Measurements from ENCODE around the gene ADGRL3.
A peak's percentile ranks its signal among the peaks of the same experiment; 100 is the strongest.
"Not testable (repeated sequence)": the region's sequence is repeated elsewhere in the genome, so short reads cannot be mapped to it uniquely, and the experiment has no call there.

The ADGRL3 gene

GRCh38 chr4:61493470-61493869 lies 293.3 kb downstream of the ADGRL3 start:
- DNase-seq (ENCODE audit: low spot score) = no peak

DNA sequence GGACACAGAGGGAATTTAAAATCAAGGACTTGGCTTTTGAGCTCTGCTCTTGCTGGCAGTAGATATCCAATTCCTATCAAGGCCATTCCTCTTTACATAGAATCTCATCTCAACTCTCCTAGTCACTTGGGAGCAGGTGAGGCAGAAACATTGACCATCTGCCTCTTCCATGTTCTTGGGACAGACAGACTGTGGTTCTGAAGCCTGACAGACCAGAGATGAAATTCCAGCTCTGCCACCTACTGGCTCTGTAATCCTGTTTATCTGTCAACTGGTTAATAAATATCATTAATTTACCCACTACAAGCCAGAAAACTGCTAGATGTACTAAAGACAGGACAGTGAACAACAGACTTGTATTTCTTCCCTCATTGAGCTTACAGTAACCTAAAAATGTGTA lies 300.8 kb downstream of the ADGRL3 start:
- DNase-seq (ENCODE audit: low spot score) = peak; percentile 14

DNA sequence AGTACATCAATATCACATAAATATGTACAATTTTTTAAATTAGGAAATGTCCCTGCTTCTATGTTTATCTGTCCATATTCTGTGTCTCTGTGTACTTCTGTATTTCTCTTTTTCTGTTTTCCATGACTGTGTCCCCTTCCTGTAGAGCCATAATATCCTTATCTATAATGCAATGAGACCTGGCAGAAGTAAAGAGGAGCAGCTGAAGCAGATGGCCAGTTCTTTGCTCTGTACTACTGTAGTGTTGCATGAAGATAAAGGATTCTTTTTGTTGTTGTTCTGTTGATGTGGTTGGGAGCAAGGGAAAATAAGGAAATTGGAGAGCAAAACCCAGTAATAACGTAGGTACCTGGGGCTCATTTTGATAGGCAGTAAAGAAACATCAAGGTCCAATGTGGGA lies 301.7 kb downstream of the ADGRL3 start:
- DNase-seq (ENCODE audit: low spot score) = no peak

- no peak for DNase-seq (ENCODE audit: low spot score)
Observed at GRCh38 chr4:61505773-61506685, 305.9 kb downstream of the ADGRL3 start.

GRCh38 chr4:61507091-61507490 lies 307.0 kb downstream of the ADGRL3 start:
- no peak for DNase-seq (ENCODE audit: low spot score)

DNA sequence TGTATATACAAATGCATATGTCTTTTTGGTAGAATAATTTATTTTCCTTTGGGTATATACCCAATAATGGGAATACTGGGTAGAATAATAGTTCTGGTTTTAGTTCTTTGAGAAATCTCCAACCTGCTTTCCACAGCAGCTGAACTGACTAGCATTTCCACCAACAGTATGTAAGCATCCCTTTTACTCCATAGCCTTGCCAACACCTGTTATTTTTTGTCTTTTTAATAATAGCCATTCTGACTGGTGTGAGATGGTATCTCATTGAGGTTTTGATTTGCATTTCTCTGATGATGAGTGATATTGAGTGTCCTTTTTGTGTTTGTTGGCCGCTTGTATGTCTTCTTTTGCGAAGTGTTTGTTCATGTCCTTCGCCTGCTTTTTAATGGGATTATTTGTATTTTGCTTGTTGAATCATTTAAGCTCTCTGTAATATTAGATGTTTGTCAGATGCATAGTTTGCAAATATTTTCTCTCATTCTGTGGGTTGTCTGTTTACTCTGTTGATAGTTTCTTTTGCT lies 309.7 kb downstream of the ADGRL3 start:
- not testable (repeated sequence) for DNase-seq (ENCODE audit: low spot score)

DNA sequence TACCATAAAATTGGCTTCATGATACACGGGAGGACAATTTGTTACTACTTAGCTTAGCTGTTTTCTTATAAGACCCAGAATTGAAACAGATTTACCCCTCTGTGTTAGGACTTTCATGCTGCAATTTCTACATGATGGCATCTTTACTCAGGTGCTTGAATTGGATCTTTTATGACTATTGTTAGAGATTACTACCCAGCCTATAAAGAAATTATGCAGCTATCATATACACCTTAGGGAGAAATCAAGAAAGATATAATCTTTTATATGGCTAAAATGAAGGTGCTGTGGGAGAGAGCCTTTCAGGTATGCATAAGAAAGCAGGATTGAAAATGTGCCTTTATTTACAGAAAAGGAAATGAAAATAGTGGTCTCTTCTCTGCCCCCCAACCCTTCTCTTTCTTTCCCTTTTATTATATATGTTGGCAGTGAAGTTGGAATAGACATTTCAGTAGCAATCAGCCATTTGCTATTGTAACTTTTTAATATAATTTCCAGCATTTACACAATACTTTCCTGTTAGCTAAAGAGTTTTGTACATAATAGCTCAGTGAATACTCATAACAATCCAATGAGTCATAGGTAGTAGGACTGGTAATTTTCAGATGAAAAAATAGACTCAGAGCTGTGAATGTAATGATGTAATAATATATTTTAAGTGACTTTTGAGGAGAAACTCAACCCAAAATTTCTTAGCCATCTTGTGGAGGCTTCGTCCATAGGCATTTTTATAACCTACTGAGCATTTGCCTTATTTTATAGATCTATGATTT lies 311.8 kb downstream of the ADGRL3 start:
- DNase-seq (ENCODE audit: low spot score) = peak; percentile 54

DNA sequence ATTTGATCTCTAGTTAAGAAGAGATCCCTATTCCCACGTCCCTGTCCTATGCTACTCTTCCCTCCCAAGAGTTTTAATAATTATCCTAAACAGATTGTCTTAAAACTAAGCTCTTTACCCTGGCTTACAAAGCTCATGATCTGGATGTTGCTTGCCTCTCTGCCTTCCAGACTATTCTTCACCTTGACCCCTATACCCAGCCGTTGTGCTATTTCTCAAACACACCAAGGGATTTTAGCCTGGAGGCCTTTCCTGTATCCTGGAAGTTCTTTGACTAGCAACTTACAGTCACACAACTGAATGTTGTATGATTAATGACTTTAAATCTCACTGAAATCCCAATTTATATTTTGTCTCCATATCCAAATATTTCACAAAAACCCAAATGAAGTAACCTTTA lies 314.9 kb downstream of the ADGRL3 start:
- DNase-seq (ENCODE audit: low spot score) = no peak

GRCh38 chr4:61517144-61517543 lies 317.0 kb downstream of the ADGRL3 start:
- DNase-seq (ENCODE audit: low spot score) = no peak

DNA sequence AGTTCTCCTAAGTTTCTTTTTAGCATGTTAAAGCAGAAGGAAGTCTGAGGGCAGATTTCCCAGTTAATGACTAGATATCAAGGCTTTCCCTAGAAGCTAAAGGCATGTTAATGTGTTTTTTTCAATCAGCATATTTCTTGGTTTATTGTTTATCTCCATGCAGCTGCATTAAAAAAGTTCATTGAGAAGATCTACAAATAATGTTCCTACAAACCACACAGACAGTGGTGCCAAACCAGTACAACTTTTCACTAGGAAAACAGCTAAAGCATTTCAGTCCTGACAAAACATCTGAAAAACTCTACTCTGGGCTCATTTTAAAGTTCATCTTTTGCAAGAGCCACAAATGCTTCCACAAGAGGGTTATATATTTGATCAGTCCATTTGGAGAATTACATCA lies 320.0 kb downstream of the ADGRL3 start:
- DNase-seq (ENCODE audit: low spot score) = no peak

DNA sequence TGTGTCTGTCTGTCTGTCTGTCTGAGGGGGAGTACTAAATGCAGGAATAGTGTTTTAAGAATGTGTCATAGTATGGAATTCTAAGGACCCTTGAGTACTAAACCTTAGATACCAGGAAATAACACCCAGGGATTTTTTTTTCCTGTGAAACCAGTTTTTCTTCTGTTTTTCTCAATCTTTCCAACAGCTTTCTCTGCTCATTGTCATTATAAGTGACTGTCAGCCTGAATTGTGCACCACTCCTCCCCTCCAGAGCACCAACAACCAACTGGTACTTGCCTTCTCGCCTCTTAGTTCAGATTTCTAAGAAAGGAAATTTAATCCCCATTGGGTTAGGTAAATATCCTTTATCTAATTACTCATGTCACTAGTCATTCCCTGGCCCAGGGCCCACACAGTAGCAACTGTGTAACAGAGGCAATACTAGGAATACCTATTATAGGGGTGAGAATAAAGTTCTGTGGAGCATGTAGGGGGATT lies 320.6 kb downstream of the ADGRL3 start:
- peak; percentile 59 for DNase-seq (ENCODE audit: low spot score)

DNA sequence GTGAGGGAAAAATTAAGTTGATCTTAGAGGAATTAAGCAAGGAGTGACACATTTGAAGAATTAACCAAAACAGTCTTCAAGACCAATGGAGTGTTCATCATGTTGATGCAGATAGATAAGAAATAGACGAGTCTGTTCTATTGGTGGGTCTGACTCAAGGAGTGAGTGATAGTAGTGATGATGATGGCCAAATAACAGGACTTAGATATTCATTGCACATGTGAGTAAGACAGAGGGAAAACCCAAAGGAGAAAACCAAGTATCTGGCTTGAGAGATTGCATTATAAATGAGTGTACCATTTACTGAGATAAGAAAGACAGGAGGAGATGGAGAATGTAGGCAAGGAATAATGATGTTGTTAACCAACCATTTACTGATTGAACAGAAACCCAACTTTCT lies 321.3 kb downstream of the ADGRL3 start:
- peak; percentile 18 for DNase-seq (ENCODE audit: low spot score)

DNA sequence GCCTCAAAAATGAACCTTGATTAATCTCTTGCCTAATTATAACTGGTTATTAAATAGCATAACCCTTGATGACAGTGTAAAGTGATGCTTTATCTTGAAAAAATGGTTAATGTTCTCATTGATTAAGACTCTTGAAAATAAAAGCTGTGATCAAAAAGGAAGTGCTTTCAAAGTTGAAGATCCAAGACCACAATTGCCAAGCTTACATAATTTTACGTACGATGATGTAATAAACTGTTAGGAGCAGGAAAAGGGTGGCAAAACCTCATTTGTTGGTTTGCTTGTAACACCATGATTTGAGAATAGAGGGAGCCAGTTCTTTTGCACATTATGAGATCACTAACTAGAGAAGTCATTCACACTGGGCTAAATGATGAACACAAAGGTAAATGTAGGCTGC lies 322.2 kb downstream of the ADGRL3 start:
- no peak for DNase-seq (ENCODE audit: low spot score)

DNA sequence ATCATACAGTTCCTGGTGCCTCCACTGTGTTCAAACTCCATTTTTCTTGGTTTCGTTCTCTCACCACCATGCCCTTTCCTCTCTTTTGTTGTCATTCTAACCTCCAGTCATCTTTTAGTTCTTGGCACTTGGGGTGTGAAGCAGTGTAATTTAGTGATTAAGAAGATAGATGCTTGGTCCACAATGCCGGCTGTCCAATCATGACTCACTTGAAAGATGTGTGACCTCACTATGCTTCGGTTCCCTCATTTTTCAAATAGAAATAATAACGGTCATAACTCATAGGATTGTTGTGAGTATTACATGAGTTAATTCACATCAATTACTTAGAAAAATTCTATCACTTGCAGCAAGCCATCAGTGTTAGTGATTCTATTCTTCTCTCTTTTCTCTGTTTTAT lies 327.8 kb downstream of the ADGRL3 start:
- peak; percentile 37 for DNase-seq (ENCODE audit: low spot score)

DNA sequence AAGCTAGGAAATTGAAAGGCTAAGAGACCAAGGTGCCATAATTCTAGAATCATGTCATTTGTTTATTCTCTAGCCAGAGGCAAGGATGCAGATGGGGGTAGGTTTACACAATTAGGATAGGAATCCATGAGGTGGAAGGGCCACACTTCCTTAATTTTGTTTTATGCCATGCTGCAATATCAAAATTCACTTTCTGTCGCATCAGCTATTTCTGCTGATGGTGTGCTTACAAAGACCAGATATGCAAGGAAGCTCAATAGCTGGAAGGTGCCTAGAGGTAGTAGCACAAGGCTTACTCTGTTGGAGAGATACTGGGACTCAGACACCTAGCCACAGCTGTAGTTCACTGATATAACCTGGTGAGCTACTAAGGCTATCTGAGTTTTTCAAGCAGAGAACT lies 328.5 kb downstream of the ADGRL3 start:
- DNase-seq (ENCODE audit: low spot score) = no peak

- no peak for DNase-seq (ENCODE audit: low spot score)
Observed at GRCh38 chr4:61531188-61531587, 331.1 kb downstream of the ADGRL3 start.

DNA sequence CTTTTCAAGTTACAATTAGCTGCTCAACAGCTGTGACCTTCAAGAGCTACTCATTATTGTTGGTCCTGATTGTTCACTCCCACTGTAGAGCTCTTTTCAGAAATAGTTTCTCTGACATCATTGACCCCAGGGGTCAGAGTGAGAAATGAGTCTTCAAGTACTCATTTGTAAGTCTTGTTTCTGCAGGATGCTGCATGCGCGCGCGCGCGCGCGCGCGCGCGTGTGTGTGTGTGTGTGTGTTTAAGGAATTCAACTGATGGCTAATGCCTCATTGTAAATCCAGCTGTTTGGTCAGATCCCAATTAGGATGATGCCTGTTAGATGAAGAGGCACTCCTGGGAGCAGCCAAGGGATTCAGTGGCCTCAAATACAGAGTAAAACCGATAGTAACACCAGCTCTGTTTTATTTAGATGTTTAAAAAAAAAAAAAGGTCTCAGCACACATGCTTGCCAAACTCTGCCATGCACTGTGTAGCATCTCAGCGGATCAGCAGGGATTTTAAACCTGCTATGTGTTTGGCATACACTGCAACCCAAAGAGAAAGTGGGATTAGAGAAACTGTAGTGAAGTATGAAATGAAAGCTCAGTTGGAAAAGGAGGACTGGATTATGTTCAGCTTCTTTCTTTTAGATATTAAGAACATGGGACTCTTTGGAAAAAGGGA lies 332.3 kb downstream of the ADGRL3 start:
- peak; percentile 60 for DNase-seq (ENCODE audit: low spot score)

DNA sequence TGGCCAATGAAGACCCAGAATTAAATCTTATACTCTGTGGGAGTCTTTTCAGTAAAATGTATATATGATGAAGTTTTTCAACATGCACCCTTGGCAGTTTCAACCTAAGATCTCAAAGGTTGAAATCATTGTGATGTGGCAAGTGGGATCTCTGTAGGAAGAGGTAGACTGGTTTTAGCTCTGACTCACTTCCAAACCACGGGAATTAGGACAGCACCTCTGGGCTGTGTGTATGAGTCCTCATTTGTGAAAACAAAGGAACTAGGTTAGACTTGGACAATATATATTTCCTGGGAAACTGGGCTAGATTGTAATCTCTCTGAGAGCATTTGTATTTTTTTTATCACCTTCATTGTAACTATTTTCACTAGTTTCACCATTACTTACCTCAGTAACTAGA lies 333.0 kb downstream of the ADGRL3 start:
- DNase-seq (ENCODE audit: low spot score) = peak; percentile 74

DNA sequence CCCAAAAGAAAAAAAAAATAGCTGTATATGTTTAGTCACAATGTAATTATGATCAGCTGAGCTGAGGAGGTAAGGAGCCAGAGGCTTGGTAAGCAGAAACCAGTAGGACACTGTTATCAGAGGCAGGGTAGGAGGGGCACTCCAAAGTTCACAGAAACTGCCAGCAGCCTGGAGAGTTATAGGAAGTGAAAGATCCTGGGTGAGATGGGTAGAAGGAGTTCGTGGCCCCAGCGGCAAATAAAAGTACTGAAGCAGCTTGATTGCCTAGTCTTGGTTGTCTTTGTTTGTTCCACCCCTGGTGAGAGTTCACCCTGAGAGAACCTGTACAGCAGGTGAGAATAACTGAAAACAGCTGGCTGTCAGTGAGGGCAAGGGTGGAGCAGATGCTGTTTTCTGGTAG lies 340.8 kb downstream of the ADGRL3 start:
- no peak for DNase-seq (ENCODE audit: low spot score)

DNA sequence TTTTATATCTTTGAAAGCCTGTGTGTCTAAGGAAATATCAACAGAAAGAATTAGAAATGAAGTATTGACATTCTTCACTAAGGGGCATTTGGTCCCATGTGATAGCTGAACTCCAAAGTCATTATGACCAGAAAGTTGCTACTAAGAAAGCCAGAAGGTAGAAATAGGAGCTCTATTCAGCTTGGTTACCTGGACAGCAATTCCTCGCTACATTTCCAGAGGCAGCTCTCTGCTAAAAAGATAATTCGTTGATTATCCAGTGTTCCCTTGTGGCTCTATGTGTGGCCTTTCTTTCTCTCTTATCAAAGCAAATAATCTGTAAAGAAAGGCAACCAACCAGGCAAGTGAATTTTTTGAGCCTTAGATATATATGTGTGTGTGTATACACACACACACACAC lies 341.3 kb downstream of the ADGRL3 start:
- peak; percentile 11 for DNase-seq (ENCODE audit: low spot score)

DNA sequence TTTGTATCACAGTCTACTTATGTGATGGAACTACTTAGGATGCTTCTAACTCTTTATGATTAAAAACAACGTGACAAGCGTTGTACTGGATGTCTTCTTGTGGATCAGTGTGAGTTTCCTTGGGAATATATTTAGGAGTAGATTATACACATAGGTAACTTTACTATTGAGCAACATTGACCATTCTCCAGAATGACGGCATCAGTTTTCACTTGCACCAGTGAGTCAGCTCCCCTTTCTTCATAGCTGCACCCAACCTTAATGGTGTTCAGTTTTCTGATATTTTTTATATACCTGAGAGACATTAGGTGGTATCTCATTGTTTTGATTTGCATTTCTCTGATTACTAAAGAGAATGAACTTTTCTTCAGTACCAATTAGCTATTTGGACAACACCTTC lies 343.9 kb downstream of the ADGRL3 start:
- no peak for DNase-seq (ENCODE audit: low spot score)

- no peak for DNase-seq (ENCODE audit: low spot score)
Observed at GRCh38 chr4:61545902-61546480, 345.9 kb downstream of the ADGRL3 start.
